GM12873 (cell line): Measurements from ENCODE around the gene CDC37L1.

Experiments
- TF ChIP-seq, protein P1 (sequence below): IDR thresholded peaks from 2 replicates; pipeline ENCODE4 v1.5.1; 2012; ENCODE audit warnings: low read depth, mild to moderate bottlenecking, moderate library complexity, low read length, control low read depth; ENCODE audit not compliant: insufficient read depth; ENCODE audit errors: missing control alignments

The CDC37L1 gene

GRCh38 chr9:4679268-4680172, at the start of gene CDC37L1:
CDC37L1 (plus strand) TSS chr9:4679569; CDS start chr9:4679768, 199 bp downstream.
- TF ChIP-seq, protein P1, sequence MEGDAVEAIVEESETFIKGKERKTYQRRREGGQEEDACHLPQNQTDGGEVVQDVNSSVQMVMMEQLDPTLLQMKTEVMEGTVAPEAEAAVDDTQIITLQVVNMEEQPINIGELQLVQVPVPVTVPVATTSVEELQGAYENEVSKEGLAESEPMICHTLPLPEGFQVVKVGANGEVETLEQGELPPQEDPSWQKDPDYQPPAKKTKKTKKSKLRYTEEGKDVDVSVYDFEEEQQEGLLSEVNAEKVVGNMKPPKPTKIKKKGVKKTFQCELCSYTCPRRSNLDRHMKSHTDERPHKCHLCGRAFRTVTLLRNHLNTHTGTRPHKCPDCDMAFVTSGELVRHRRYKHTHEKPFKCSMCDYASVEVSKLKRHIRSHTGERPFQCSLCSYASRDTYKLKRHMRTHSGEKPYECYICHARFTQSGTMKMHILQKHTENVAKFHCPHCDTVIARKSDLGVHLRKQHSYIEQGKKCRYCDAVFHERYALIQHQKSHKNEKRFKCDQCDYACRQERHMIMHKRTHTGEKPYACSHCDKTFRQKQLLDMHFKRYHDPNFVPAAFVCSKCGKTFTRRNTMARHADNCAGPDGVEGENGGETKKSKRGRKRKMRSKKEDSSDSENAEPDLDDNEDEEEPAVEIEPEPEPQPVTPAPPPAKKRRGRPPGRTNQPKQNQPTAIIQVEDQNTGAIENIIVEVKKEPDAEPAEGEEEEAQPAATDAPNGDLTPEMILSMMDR: peak; percentile 68

- TF ChIP-seq, protein P1: no peak
Measured at GRCh38 chr9:4630836-4631235, 48.5 kb upstream of the CDC37L1 start.

DNA sequence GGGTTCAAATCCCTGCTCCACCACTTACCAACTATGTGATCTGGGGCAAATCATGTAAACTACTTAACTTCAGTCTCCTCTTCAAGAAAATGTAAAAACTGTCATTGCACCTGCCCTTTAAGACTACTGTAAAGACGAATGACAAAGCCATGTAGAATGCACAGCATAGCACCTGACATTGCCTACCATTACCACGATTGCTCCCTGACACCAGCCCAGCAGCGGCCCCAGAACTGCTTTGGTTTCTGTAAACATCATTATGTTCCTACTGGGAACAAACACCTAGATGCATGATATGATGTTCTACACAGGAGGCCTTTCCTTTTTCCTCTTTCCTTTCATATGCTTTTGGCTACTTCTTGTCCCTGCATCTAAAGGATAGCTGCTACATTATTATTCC, 40.4 kb upstream of the CDC37L1 start:
- TF ChIP-seq, protein P1: no peak

DNA sequence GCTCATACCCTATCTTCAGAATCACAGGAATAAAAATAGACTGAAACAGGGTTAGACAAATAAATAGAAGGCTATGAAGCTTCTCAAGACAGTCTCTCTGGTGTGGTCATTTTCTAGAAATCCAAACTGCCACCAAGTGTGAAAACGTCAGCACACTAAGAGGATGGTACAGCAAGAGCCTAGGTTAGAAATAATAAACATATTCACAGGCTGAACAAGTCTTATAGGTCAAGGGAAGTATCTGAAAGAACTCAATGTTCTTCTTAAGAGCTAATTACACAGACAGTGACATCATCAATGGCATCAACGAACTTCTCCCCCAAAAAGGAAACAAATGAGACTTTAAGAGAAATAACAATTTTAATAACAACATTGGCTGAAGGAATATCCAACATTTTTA, 39.9 kb upstream of the CDC37L1 start:
- TF ChIP-seq, protein P1: no peak

- TF ChIP-seq, protein P1: peak; percentile 44
Measured at GRCh38 chr9:4640027-4640426, 39.3 kb upstream of the CDC37L1 start.

- TF ChIP-seq, protein P1: no peak
Measured at GRCh38 chr9:4642351-4642750, 37.0 kb upstream of the CDC37L1 start.

DNA sequence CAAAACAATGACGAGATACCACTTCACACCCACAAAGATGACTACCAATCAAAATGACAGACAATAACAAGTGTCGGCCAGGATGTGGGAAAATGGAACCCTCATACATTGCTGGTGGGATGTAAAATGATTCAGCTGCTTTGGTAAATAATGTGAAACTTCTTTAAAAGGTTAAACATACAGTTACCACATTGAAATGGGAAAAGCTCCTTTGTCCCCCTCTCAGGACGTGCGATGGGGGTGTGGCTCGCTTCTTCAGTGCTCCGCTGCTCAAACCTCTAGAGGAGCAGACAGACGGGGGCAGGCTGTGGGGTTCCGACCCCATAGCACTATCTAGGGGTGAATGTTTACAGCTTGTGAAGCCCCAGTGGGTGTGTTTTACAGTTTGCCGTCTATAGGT, 25.3 kb upstream of the CDC37L1 start:
- TF ChIP-seq, protein P1: no peak
